Activated CD4-positive, CD25-positive, alpha-beta regulatory T cell (primary cell): ENCODE measurements around the gene OR2B2.
"Not testable (repeated sequence)": the region's sequence is repeated elsewhere in the genome, so short reads cannot be mapped to it uniquely, and the experiment has no call there.

ENCODE experiments used
- DNase-seq, 4 experiments: peaks; one replicate each; lab custom pipeline; 2025; lab: John Stamatoyannopoulos, UW

OR2B2 gene

GRCh38 chr6:27911956-27912446 lies at the start of gene OR2B2:
TSS of gene OR2B2 (minus strand) at chr6:27912396. CDS start at chr6:27912319, 77 bp downstream.
- DNase-seq = no peak

- no peak for DNase-seq
Measured at GRCh38 chr6:27957516-27957915, 45.3 kb upstream of the OR2B2 start.

- no peak for DNase-seq
Measured at GRCh38 chr6:27956941-27957340, 44.7 kb upstream of the OR2B2 start, which contains the start of gene OR2B6. TSS of gene OR2B6 (plus strand) at chr6:27957241. CDS start at chr6:27957241, 0 bp downstream.

DNA sequence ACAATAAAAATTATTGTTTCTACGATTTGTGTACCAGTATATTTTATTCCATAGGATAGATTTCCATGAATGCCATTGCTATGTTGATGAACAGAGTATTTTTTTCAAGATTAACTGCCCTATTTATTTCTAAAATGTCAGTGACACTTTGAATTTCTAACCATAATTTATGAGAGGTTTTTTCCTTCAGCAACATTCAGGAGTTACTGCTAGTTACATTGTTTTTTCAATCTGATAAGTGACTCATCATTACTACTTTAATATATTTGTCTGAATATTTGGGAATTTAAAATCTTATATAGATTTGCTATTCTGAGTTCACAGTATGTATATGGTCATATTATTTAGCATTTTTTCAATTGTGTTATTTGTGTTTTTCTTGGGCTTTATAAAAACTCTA lies 38.8 kb upstream of the OR2B2 start:
- DNase-seq = no peak

- no peak for DNase-seq
Measured at GRCh38 chr6:27948237-27948636, 36.0 kb upstream of the OR2B2 start.

GRCh38 chr6:27943072-27943471 lies 30.9 kb upstream of the OR2B2 start:
- not testable (repeated sequence) for DNase-seq

DNA sequence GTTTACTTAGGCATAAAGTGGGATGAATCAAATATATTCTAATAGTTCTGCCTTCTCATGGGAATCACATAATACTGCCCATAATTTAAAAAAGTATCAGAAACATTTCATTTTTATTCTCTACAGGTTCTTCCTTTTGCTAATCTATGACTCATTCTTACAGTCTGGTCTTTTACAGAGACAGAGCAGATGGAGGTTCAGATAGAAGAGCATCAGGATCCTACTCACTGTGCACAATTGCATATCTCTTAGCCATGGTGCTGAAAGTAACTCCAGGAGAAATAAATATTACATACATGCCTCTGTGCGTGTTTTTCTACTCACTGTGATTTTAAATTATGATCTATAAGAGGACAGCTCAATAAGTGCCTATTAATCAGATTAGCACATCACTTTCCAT lies 28.6 kb upstream of the OR2B2 start:
- DNase-seq = no peak

DNA sequence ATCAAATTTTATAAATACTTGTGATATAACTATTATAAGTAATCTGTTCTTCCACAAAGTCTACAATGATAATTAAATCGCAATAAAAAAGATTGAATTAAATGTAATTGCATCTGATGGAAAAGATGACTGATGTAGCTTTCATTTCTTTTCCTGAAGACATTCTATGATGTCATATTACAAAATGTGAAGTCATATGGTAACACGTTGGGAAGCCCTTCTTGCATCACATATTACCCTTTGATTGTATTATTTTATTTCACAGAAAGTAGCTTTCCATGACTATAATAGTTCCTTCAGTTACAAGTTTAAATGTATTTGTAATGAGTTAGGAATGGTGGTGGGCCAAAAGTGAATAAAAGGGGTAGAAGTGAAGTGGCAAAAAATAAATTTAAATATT lies 19.0 kb upstream of the OR2B2 start:
- DNase-seq = no peak

DNA sequence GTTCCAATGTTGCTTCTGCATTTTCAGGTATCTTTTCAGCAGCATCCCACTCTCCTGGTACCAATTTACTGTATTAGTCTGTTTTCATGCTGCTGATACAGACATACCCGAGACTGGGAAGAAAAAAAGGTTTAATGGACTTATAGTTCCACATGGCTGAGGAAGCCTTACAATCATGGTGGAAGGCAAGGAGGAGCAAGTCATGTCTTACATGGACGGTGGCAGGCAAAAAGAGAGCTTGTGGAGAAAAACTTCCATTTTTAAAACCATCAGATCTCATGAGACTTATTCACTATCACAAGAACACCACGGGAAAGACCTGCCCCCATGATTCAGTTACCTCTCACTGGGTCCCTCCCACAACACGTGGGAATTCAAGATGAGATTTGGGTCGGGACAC lies 17.7 kb upstream of the OR2B2 start:
- not testable (repeated sequence) for DNase-seq

GRCh38 chr6:27928041-27928440 lies 15.8 kb upstream of the OR2B2 start:
- not testable (repeated sequence) for DNase-seq

- DNase-seq = no peak
Measured at GRCh38 chr6:27924179-27924578, 12.0 kb upstream of the OR2B2 start.

DNA sequence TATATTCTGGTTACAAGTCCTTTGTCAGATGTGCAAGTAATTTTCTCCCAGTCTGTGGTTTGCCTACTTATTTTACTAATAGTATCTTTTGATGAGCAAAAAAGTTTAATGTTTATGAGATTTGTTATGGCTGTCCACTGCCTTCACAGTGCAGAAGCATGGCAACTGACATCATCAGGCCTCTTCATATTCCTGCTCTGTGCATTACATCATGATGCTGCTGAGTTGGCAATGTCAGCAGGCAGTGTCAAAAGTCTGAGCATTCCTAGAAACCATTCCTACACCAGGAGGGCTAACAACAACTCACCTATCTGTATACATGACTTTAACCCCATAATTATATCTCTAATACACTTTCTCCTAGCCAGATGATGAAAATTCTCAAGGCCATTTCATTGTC lies 10.8 kb upstream of the OR2B2 start:
- no peak for DNase-seq

DNA sequence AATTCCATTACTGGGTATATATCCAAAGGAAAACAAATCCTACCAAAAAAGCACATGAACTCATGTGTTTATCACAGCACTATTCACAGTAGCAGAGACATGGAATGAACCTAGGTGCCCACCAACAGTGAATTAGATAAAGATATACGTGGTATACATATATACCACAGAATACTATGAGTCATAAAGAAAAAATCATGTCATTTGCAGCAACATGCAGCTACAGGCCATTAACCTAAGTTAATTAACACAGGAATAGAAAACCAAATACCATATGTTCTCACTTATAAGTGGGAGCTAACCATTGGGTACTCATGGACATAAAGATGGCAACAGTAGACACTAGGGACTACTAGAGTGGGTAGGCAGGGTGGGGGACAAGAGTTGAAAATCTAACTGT lies 4.2 kb downstream of the OR2B2 start:
- no peak for DNase-seq

GRCh38 chr6:27902335-27903314 lies 9.6 kb downstream of the OR2B2 start:
- DNase-seq = peak; percentile 58 to 91 (median 79)

DNA sequence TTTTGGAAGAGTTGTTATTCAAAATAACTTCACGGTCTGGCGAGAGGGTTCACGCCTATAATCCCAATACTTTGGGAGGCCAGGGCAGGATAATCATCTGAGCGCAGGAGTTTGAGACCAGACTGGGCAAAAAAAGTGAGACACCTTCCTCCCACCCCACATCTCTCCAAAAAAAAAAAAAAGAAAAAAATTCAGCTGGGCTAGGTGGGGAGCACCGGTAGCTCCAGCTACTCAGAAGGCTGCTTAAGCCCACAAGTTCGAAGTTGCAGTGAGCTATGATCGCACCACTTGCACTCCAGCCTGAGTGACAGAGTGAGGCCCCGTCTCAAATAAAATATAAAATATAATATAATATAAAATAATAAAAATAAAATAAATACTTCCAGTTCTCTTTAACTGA lies 10.4 kb downstream of the OR2B2 start:
- DNase-seq = no peak

DNA sequence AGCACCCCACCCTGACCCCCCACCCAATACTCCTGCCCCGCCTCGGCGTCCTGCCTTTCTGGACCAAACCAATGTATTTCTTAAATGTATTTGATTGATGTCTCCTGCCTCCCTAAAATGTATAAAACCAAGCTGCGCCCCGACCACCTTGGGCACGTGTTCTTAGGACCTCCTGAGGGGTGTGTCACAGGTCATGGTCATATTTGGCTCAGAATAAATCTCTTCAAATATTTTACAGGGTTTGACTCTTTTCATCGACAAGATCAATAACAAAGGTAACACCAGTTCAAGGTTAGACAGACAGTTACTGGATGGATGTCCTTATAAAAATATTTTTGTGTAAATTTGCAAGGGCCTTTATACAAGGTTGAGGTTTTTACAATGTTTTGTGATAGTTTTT lies 12.0 kb downstream of the OR2B2 start:
- not testable (repeated sequence) for DNase-seq

- no peak for DNase-seq
Measured at GRCh38 chr6:27899543-27899942, 12.7 kb downstream of the OR2B2 start.

DNA sequence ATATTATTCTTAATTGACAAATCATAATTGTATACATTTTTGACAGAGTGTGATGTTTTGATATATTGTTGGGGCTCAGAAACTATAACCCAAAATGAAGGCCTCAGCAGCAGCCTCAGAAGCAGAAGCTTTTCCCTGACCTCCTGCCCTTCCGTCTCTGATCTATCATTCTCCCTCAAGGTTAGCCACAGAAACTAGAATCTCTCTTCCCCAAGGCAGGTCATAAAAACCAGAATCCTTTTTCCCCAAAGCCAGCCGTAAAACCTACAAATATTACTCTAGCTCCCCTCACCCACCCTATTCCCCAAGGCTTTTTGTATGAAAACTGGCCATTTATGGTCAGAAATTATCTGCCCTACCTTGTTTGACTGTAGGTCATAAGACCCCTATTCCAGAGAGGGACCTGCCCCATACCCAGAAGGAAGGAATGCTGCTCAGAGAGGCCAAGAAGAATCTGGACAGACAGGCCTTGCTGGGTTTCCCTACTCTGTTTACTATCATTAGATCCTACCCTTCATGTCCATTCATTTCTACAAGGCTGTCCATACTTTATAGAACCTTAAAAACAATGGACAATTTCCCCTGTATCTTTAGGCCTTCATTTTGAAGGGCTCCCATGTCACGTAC lies 14.5 kb downstream of the OR2B2 start:
- no peak for DNase-seq

DNA sequence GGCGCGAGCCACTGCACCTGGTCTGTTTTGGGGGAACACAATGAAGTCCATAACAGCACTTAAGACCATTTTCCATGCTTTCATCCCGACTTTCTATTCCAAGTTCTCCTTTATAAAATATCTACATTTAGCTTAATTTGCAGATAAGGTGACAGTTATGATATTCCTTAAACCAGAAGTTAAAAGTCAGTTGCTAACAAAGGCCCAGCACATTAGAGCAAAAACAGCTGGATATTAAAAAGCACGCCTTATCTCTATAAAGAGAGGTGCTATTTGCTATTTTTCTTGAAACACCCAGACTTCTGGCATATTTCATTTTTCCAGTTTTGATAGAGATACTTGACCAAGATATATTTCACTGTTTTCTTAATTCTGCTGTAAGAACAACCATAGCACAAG lies 15.8 kb downstream of the OR2B2 start:
- no peak for DNase-seq

- DNase-seq = peak in 3 of 4 experiments; percentile 10 to 34 (median 29)
Measured at GRCh38 chr6:27894839-27895762, 17.1 kb downstream of the OR2B2 start.
